Measurements from ENCODE around the gene PRKAG2. TPM values are rescaled to one million over a fixed set of nuclear protein-coding genes. Genes with fewer than 3 reads are reported as not detected.

PRKAG2 gene
- total RNA-seq, 1 experiment from 2014 or later = 59.7 TPM

- DNase-seq (ENCODE audit: low spot score) = no peak
These were observed 197.7 kb downstream of the PRKAG2 start for GRCh38 chr7:151679071-151679708.

- no peak for DNase-seq (ENCODE audit: low spot score)
These were observed 198.7 kb downstream of the PRKAG2 start for GRCh38 chr7:151678227-151678604.

- no peak for DNase-seq (ENCODE audit: low spot score)
These were observed 199.2 kb downstream of the PRKAG2 start for GRCh38 chr7:151677581-151678226.

GRCh38 chr7:151676759-151677158, 200.2 kb downstream of the PRKAG2 start:
- DNase-seq (ENCODE audit: low spot score) = no peak

- no peak for DNase-seq (ENCODE audit: low spot score)
These were observed 201.6 kb downstream of the PRKAG2 start for GRCh38 chr7:151675196-151675920.

GRCh38 chr7:151674161-151674920, 202.6 kb downstream of the PRKAG2 start:
- DNase-seq (ENCODE audit: low spot score) = no peak

- no peak for DNase-seq (ENCODE audit: low spot score)
These were observed 203.7 kb downstream of the PRKAG2 start for GRCh38 chr7:151673216-151673615.

- no peak for DNase-seq (ENCODE audit: low spot score)
These were observed 204.2 kb downstream of the PRKAG2 start for GRCh38 chr7:151672716-151673115.

GRCh38 chr7:151671514-151671913, 205.4 kb downstream of the PRKAG2 start:
- no peak for DNase-seq (ENCODE audit: low spot score)

- no peak for DNase-seq (ENCODE audit: low spot score)
These were observed 207.2 kb downstream of the PRKAG2 start for GRCh38 chr7:151669762-151670161.

GRCh38 chr7:151666886-151667285, 210.0 kb downstream of the PRKAG2 start:
- no peak for DNase-seq (ENCODE audit: low spot score)

- no peak for DNase-seq (ENCODE audit: low spot score)
These were observed 211.5 kb downstream of the PRKAG2 start for GRCh38 chr7:151665368-151665767.

- no peak for DNase-seq (ENCODE audit: low spot score)
These were observed 212.6 kb downstream of the PRKAG2 start for GRCh38 chr7:151664268-151664667.

GRCh38 chr7:151663382-151664100, 213.4 kb downstream of the PRKAG2 start:
- no peak for DNase-seq (ENCODE audit: low spot score)

- DNase-seq (ENCODE audit: low spot score) = no peak
These were observed 214.6 kb downstream of the PRKAG2 start for GRCh38 chr7:151662251-151662826.

GRCh38 chr7:151661587-151661986, 215.3 kb downstream of the PRKAG2 start:
- no peak for DNase-seq (ENCODE audit: low spot score)

- no peak for DNase-seq (ENCODE audit: low spot score)
These were observed 216.8 kb downstream of the PRKAG2 start for GRCh38 chr7:151660141-151660540.

- no peak for DNase-seq (ENCODE audit: low spot score)
These were observed 217.7 kb downstream of the PRKAG2 start for GRCh38 chr7:151659219-151659618.

GRCh38 chr7:151658778-151659177, 218.1 kb downstream of the PRKAG2 start:
- DNase-seq (ENCODE audit: low spot score) = no peak

- no peak for DNase-seq (ENCODE audit: low spot score)
These were observed 219.7 kb downstream of the PRKAG2 start for GRCh38 chr7:151657173-151657572.

GRCh38 chr7:151655555-151655954, 221.4 kb downstream of the PRKAG2 start:
- no peak for DNase-seq (ENCODE audit: low spot score)

Data from A172 (cell line).